WTC11 (cell line): ENCODE results near the gene PAK3. TPM values are rescaled to one million over a fixed set of nuclear protein-coding genes. Genes with fewer than 3 reads are reported as not detected.

Experiments used
- ATAC-seq: fragments of 200-7000 bp; cut with Tn5 transposase; 2 replicates; pipeline ENCODE4 v1.10.0; 2021; ENCODE audit warnings: mild to moderate bottlenecking, moderate library complexity
- CTCF ChIA-PET: fragments of 300-600 bp; sonication (Branson Sonifier 250); formaldehyde crosslinking; loops from one replicate; lab custom pipeline; 2021; ENCODE audit warnings: antibody characterized with exemption; lab: Charles Lee
- POLR2A ChIA-PET: fragments of 350-600 bp; sonication (Branson Sonifier 250); formaldehyde crosslinking; loops from one replicate; lab custom pipeline; 2021; ENCODE audit warnings: antibody characterized with exemption; lab: Charles Lee
- DNase-seq: peaks from one replicate; pipeline ENCODE4 v3.0.0; 2021; ENCODE audit warnings: low spot score
- H3K27ac Mint-ChIP-seq: 2 replicates; pipeline ENCODE4 v1.8.0; 2021; ENCODE audit warnings: mixed read lengths
- H3K27me3 Mint-ChIP-seq: 2 replicates; pipeline ENCODE4 v1.8.0; 2021; ENCODE audit warnings: low read depth, mild to moderate bottlenecking, moderate library complexity, mixed read lengths
- H3K36me3 Mint-ChIP-seq: 2 replicates; pipeline ENCODE4 v1.8.0; 2021; ENCODE audit warnings: mixed read lengths
- H3K4me1 Mint-ChIP-seq: 2 replicates; pipeline ENCODE4 v1.8.0; 2022; ENCODE audit warnings: mixed read lengths
- H3K4me3 Mint-ChIP-seq: 2 replicates; pipeline ENCODE4 v1.8.0; 2021; ENCODE audit warnings: mild to moderate bottlenecking, moderate library complexity, mixed read lengths
- H3K9me3 Mint-ChIP-seq: 2 replicates; pipeline ENCODE4 v1.8.0; 2021; ENCODE audit warnings: mixed read lengths
- AR ChIP-seq: fragments of 250-450 bp; sonication (Bioruptor Pico); IDR thresholded peaks from 2 replicates; pipeline ENCODE4 v1.9.0; 2021; ENCODE audit warnings: mild to moderate bottlenecking
- ARID4B ChIP-seq: sonication (generic); formaldehyde crosslinking; IDR thresholded peaks from 2 replicates; pipeline ENCODE4 v1.8.0; 2023; ENCODE audit warnings: missing genetic modification reagents, mild to moderate bottlenecking, borderline replicate concordance
- ATF1 ChIP-seq: sonication (generic); formaldehyde crosslinking; IDR thresholded peaks from 2 replicates; pipeline ENCODE4 v1.8.1; 2023; ENCODE audit warnings: mild to moderate bottlenecking, moderate library complexity, missing genetic modification reagents
- ATF3 ChIP-seq: sonication (generic); formaldehyde crosslinking; conservative IDR thresholded peaks from 2 replicates; pipeline ENCODE4 v1.8.1; 2022; ENCODE audit warnings: mild to moderate bottlenecking, missing genetic modification reagents
- ATF6 ChIP-seq: sonication (generic); formaldehyde crosslinking; IDR thresholded peaks from 2 replicates; pipeline ENCODE4 v1.8.1; 2023; ENCODE audit warnings: mild to moderate bottlenecking, missing genetic modification reagents
- CREB1 ChIP-seq: sonication (generic); formaldehyde crosslinking; IDR thresholded peaks from 2 replicates; pipeline ENCODE4 v1.8.0; 2023; ENCODE audit warnings: mild to moderate bottlenecking, missing genetic modification reagents
- CREM ChIP-seq: sonication (generic); formaldehyde crosslinking; IDR thresholded peaks from 2 replicates; pipeline ENCODE4 v1.8.1; 2022; ENCODE audit warnings: mild to moderate bottlenecking, missing genetic modification reagents, moderate library complexity
- FOXK1 ChIP-seq: sonication (generic); formaldehyde crosslinking; IDR thresholded peaks from 2 replicates; pipeline ENCODE4 v1.8.0; 2022; ENCODE audit warnings: mild to moderate bottlenecking, moderate library complexity, missing genetic modification reagents
- IRF1 ChIP-seq: sonication (generic); formaldehyde crosslinking; IDR thresholded peaks from 2 replicates; pipeline ENCODE4 v1.8.0; 2023; ENCODE audit warnings: missing genetic modification reagents
- MAX ChIP-seq: sonication (generic); formaldehyde crosslinking; IDR thresholded peaks from 2 replicates; pipeline ENCODE4 v1.8.0; 2022; ENCODE audit warnings: mild to moderate bottlenecking, missing genetic modification reagents
- MLX ChIP-seq: sonication (generic); formaldehyde crosslinking; IDR thresholded peaks from 2 replicates; pipeline ENCODE4 v1.8.1; 2023; ENCODE audit warnings: mild to moderate bottlenecking, missing genetic modification reagents, moderate library complexity
- NR3C1 ChIP-seq: sonication (generic); formaldehyde crosslinking; conservative IDR thresholded peaks from 2 replicates; pipeline ENCODE4 v1.8.1; 2023; ENCODE audit warnings: low read depth, mild to moderate bottlenecking, missing genetic modification reagents
- PREB ChIP-seq: sonication (generic); formaldehyde crosslinking; IDR thresholded peaks from 2 replicates; pipeline ENCODE4 v1.8.1; 2022; ENCODE audit warnings: mild to moderate bottlenecking, missing genetic modification reagents, moderate library complexity, borderline replicate concordance
- RELA ChIP-seq: sonication (generic); formaldehyde crosslinking; IDR thresholded peaks from 2 replicates; pipeline ENCODE4 v1.8.1; 2022; ENCODE audit warnings: missing genetic modification reagents, mild to moderate bottlenecking, borderline replicate concordance
- SMAD4 ChIP-seq: sonication (generic); formaldehyde crosslinking; IDR thresholded peaks from 2 replicates; pipeline ENCODE4 v1.8.0; 2022; ENCODE audit warnings: mild to moderate bottlenecking, missing genetic modification reagents
- SP1 ChIP-seq: sonication (generic); formaldehyde crosslinking; conservative IDR thresholded peaks from 2 replicates; pipeline ENCODE4 v1.8.1; 2022; ENCODE audit warnings: missing genetic modification reagents
- TCF7 ChIP-seq: sonication (generic); formaldehyde crosslinking; IDR thresholded peaks from 2 replicates; pipeline ENCODE4 v1.8.0; 2022; ENCODE audit warnings: mild to moderate bottlenecking, low read depth, missing genetic modification reagents, moderate library complexity
- TEAD1 ChIP-seq: sonication (generic); formaldehyde crosslinking; IDR thresholded peaks from 2 replicates; pipeline ENCODE4 v1.8.0; 2022; ENCODE audit warnings: mild to moderate bottlenecking, missing genetic modification reagents
- ZNF121 ChIP-seq: sonication (generic); formaldehyde crosslinking; IDR thresholded peaks from 2 replicates; pipeline ENCODE4 v1.8.0; 2023; ENCODE audit warnings: missing genetic modification reagents
- ZNF263 ChIP-seq: sonication (generic); formaldehyde crosslinking; IDR thresholded peaks from 2 replicates; pipeline ENCODE4 v1.8.1; 2022; ENCODE audit warnings: low read depth, mild to moderate bottlenecking, moderate library complexity, missing genetic modification reagents
- ZNF512 ChIP-seq: sonication (generic); formaldehyde crosslinking; IDR thresholded peaks from 2 replicates; pipeline ENCODE4 v1.8.1; 2022; ENCODE audit warnings: missing genetic modification reagents, borderline replicate concordance
- ZNF671 ChIP-seq: fragments of 250-450 bp; sonication (Bioruptor Pico); IDR thresholded peaks from 2 replicates; pipeline ENCODE4 v1.8.0; 2021; ENCODE audit warnings: mild to moderate bottlenecking
- total RNA-seq: library from RNA; stranded (reverse); gene quantifications from 3 replicates; pipeline ENCODE4 v1.2.3, GENCODE V29; 2021

The PAK3 gene
- total RNA-seq, 1 experiment from 2014 or later = 5.1 TPM

- TF ChIP-seq AR (CRISPR knock-in tag) = no peak
- TF ChIP-seq TEAD1 (CRISPR knock-in tag) = no peak
- TF ChIP-seq ZNF121 (CRISPR knock-in tag) = no peak
- TF ChIP-seq CREM = no peak
- TF ChIP-seq MLX (CRISPR knock-in tag) = no peak
- TF ChIP-seq ZNF671 = no peak
- TF ChIP-seq FOXK1 (CRISPR knock-in tag) = no peak
- no peak for TF ChIP-seq CREB1 (CRISPR knock-in tag)
- TF ChIP-seq, all 79 proteins: peak for 0
Observed at GRCh38 chrX:111170017-111170416, 74.0 kb downstream of the PAK3 start (continued).

GRCh38 chrX:111180750-111181240, 84.8 kb downstream of the PAK3 start:
- CTCF ChIA-PET = interaction anchor here (1.0 kb wide), 1 partner anchor 13 kb away, joined by 5 read pairs; no protein-coding TSS in a partner anchor
- TF ChIP-seq RELA = no peak
- no peak for TF ChIP-seq NR3C1 (CRISPR knock-in tag)
- no peak for TF ChIP-seq ZNF121 (CRISPR knock-in tag)
- TF ChIP-seq MAX (CRISPR knock-in tag) = no peak
- no peak for TF ChIP-seq ZNF263
- no peak for TF ChIP-seq PREB (CRISPR knock-in tag)
- TF ChIP-seq SMAD4 (CRISPR knock-in tag) = no peak
- TF ChIP-seq ATF3 = no peak
- no peak for TF ChIP-seq ARID4B
- no peak for TF ChIP-seq ZNF512
- no peak for TF ChIP-seq ATF1
- TF ChIP-seq ATF6 = no peak
- no peak for TF ChIP-seq TCF7 (CRISPR knock-in tag)
- TF ChIP-seq IRF1 (CRISPR knock-in tag) = no peak
- no peak for TF ChIP-seq SP1 (CRISPR knock-in tag)

More at GRCh38 chrX:111180750-111181240, 84.8 kb downstream of the PAK3 start:
- Mint-ChIP-seq H3K36me3 (peaks cover 2% of the 10 kb centered on the region; the same call in 1 of the 2 replicates), H3K27me3 (no peaks in the 10 kb centered on the region), H3K4me1 (peaks cover 37% of the 10 kb centered on the region), H3K27ac (no peak overlapping the region), H3K9me3 (peaks cover 5% of the 10 kb centered on the region; the same call in 1 of the 2 replicates), H3K4me3 (no peak overlapping the region)
- ATAC-seq (no peak), DNase-seq (no peak)
- POLR2A ChIA-PET = no interaction called here
